K562 (cell line): ENCODE measurements around the gene STMN3.

Source experiments
- CBX8 ChIP-seq: fragments of 200-600 bp; sonication (generic); IDR thresholded peaks from 2 replicates; pipeline ENCODE4 v1.6.1; 2012; ENCODE audit warnings: borderline replicate concordance, mixed run types, low read depth, mild to moderate bottlenecking, moderate library complexity, mixed read lengths, low read length, control low read depth, inconsistent platforms; ENCODE audit not compliant: poor library complexity, severe bottlenecking; ENCODE audit errors: extremely low read depth
- CHCHD3 ChIP-seq: fragments of 250-450 bp; sonication (Bioruptor Pico); IDR thresholded peaks from 2 replicates; pipeline ENCODE4 v2.1.2; 2022; ENCODE audit warnings: mild to moderate bottlenecking
- CTCF ChIP-seq, 3 experiments: IDR thresholded peaks in 2 of 3; conservative IDR thresholded peaks in 1 of 3; 2 replicates each; pipeline ENCODE4 v1.5.1; 2011 to 2012; ENCODE audit warnings: low read length in 3 of 3, mild to moderate bottlenecking in 3 of 3, control low read depth in 2 of 3, improper control_type of control experiment in 1 of 3, inconsistent platforms in 1 of 3, low read depth in 1 of 3, mixed read lengths in 1 of 3, moderate library complexity in 1 of 3; ENCODE audit not compliant: insufficient read depth in 2 of 3
- EZH2 ChIP-seq: IDR thresholded peaks from 2 replicates; pipeline ENCODE4 v1.6.1; 2012; ENCODE audit warnings: low read depth, mild to moderate bottlenecking, inconsistent platforms, low read length, borderline replicate concordance
- IRF1 ChIP-seq: sonication (generic); formaldehyde crosslinking; IDR thresholded peaks from 2 replicates; pipeline ENCODE4 v1.8.0; 2022; ENCODE audit warnings: missing genetic modification reagents, mild to moderate bottlenecking, borderline replicate concordance
- JUNB ChIP-seq: fragments of 450-650 bp; formaldehyde crosslinking; conservative IDR thresholded peaks from 2 replicates; pipeline ENCODE4 v1.4.0; 2020; ENCODE audit warnings: mild to moderate bottlenecking
- MYC ChIP-seq, 2 experiments: fragments of 250-450 bp in 1 of 2; sonication (Bioruptor Pico) in 1 of 2; IDR thresholded peaks; 2 replicates each; pipeline versions ENCODE4 v1.5.1 to v1.6.1; 2012 to 2021; ENCODE audit warnings: low read depth in 2 of 2, borderline replicate concordance in 1 of 2, improper control_type of control experiment in 1 of 2, low read length in 1 of 2, mild to moderate bottlenecking in 1 of 2, moderate library complexity in 1 of 2
- RNF2 ChIP-seq: sonication (generic); IDR thresholded peaks from 2 replicates; pipeline ENCODE4 v1.6.1; 2016
- SNRNP70 ChIP-seq: fragments of 200-400 bp; formaldehyde crosslinking; optimal IDR thresholded peaks from 2 replicates; pipeline ENCODE3; 2017; ENCODE audit warnings: low read depth, low read length

DNA sequence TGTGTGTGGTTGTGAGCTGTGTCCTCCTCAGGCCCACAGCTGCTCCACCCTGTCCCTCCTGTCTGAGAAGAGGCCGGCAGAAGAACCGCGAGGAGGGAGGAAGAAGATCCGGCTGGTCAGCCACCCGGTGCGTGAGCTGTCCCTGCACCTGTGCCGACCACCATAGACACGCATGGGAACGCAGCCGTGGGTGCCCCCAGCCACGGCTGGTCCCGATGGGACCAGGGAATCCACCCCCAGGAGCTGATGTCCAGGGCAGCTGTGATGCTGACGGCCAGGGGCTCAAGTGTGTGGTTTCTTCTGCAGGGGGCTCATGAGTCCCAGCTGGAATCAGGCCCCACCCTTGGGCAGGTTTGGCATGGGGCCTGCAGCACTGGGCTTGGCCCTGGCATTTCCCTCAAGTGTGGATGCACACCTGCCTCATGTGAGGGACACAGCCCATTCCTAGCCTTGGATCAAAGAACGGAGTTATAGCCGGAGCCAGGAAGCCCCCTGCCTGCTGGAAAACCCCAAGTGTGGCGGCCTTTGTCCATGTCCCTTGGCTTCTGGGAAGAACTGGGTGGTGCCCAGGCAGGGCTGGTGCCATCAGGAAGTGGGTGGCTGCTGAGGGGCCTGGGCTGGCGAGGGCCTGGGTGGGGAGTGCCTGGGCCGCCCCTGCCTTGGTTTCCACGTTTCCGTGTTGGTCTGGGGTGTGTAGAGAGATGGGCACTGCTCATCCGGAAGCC is 38.6 kb upstream of the STMN3 start:
- TF ChIP-seq EZH2, result no peak
- no peak for TF ChIP-seq CHCHD3 (CRISPR knock-in tag)
- TF ChIP-seq SNRNP70, result no peak
- no peak for TF ChIP-seq CBX8
- no peak for TF ChIP-seq CTCF (IDR thresholded peaks at IDR 0.05 in 2 of 3, conservative IDR thresholded peaks at IDR 0.05 in 1 of 3; ENCODE audit: insufficient read depth in 2 of 3, low read depth in 1 of 3, low read length in 3 of 3)
- TF ChIP-seq JUNB (CRISPR knock-in tag), result no peak
- no peak for TF ChIP-seq MYC (IDR thresholded peaks at IDR 0.05; ENCODE audit: low read depth, low read length)
- TF ChIP-seq MYC (CRISPR knock-in tag; IDR thresholded peaks at IDR 0.05; ENCODE audit: borderline replicate concordance, low read depth), result no peak
- no peak for TF ChIP-seq RNF2
- TF ChIP-seq IRF1 (CRISPR knock-in tag), result no peak
